Esophagus muscularis mucosa (tissue), 4 donors: Measurements from ENCODE around the gene KCNQ1. TPM values are rescaled to one million over a fixed set of nuclear protein-coding genes. Genes with fewer than 3 reads are reported as not detected.

Source experiments
- DNase-seq: peaks from one replicate; pipeline ENCODE4 v3.0.0-alpha.2; 2017; ENCODE audit errors: extremely low spot score
- H3K27ac ChIP-seq, 4 donors: fragments of 200-600 bp; sonication (generic); replicated peaks in 1 of 4; 1 replicate in 3 of 4; 2 replicates in 1 of 4; pipeline ENCODE4 v1.5.1; 2016 to 2019; ENCODE audit warnings: mild to moderate bottlenecking in 1 of 4
- H3K27me3 ChIP-seq, 4 donors: fragments of 200-600 bp; sonication (generic); one replicate each; pipeline versions ENCODE4 v1.5.1 to v1.6.0; 2016 to 2019
- H3K36me3 ChIP-seq, 4 donors: fragments of 200-600 bp; sonication (generic); one replicate each; pipeline ENCODE4 v1.5.1; 2016 to 2019
- H3K4me1 ChIP-seq, 4 donors: fragments of 200-600 bp; sonication (generic); one replicate each; pipeline ENCODE4 v1.5.1; 2016 to 2019
- H3K4me3 ChIP-seq, 4 donors: fragments of 200-600 bp; sonication (generic); 1 replicate in 2 of 4; 2 replicates in 2 of 4; pipeline ENCODE4 v1.5.1; 2016 to 2019; ENCODE audit warnings: mild to moderate bottlenecking in 4 of 4, moderate library complexity in 1 of 4
- H3K9me3 ChIP-seq, 4 donors: fragments of 200-600 bp; sonication (generic); 1 replicate in 3 of 4; 2 replicates in 1 of 4; pipeline ENCODE4 v1.5.1; 2016 to 2019
- EP300 ChIP-seq: sonication (generic); formaldehyde crosslinking; IDR thresholded peaks from one replicate; pipeline ENCODE4 v1.6.1; 2017; ENCODE audit warnings: antibody characterized with exemption
- POLR2A ChIP-seq: fragments of 450-650 bp; IDR thresholded peaks from one replicate; pipeline ENCODE4 v1.6.1; 2017; ENCODE audit warnings: antibody characterized with exemption, moderate library complexity, mild to moderate bottlenecking, low read depth
- POLR2AphosphoS5 ChIP-seq, 2 donors: sonication (generic); formaldehyde crosslinking; IDR thresholded peaks; one replicate each; pipeline ENCODE4 v1.6.1; 2017; ENCODE audit warnings: antibody characterized with exemption in 2 of 2
- WGBS: methylation state at CpG from one replicate; pipeline ENCODE4 v1.1.5; 2018; 5-methylcytosine and 5-hydroxymethylcytosine counted together
- intact Hi-C: fragments of 100-400 bp; cut with DNase I; formaldehyde crosslinking; loops from one replicate; pipeline ENCODE4 v1.15.1; 2023
- total RNA-seq, 4 donors: library from RNA; depleted of rRNA; stranded (reverse); fragments of >200 nt; gene quantifications; one replicate each; pipeline versions ENCODE4 v1.1.0 to v1.2.1, GENCODE V29; 2016
- TF ChIP-seq, protein P1 (sequence below), 3 experiments: fragments of 200-600 bp in 2 of 3; fragments of 450-650 bp in 1 of 3; sonication (generic) in 2 of 3; IDR thresholded peaks; one replicate each; pipeline ENCODE4 v1.5.1; 2017 to 2019; ENCODE audit warnings: antibody characterized with exemption in 3 of 3, mild to moderate bottlenecking in 2 of 3, moderate library complexity in 1 of 3

KCNQ1 gene
- total RNA-seq, 4 donors from 2014 or later = 2.1 to 5.9 (median 4.3) TPM

DNA sequence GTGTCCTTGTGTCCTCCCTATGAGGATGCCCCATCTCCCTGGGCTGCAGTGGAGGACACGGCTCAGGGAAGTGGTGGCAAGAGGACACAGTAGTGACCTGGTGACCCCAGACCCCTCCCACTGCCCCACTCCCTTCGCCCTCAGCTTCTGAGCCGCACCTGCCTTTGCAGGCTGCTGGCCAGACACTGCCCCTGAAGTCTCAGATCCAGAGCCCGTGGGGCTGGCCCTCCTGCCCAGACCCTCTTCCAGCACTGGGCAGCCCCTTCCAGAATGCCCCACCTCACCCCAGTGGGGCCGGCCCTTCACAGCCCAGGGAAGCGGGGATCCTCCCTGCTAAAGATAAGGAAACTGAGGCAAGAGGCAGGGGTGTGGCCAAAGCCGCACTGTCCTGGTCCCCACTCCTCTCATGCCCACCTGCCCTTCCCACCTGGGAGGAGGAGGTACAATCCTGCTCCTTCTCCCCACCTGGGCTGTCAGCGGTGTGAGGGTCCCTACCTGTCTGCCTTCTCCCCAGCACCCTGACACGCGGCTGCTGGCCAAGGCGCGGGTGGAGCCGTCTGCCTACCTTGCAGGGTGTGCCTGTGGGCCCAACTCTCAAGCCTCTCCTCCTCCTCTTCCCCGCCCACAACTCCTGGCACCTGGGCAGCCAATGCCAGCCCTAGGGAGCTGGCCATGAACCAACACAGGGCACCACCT, 17.8 kb upstream of the KCNQ1 start:
- H3K9me3 ChIP-seq = no peaks in the 10 kb centered on the region
- H3K4me3 ChIP-seq = no peak overlapping the region
- H3K27me3 ChIP-seq = peaks cover 0 to 33% (median 0%) of the 10 kb centered on the region in 4 donors
- DNase-seq = no peak
- intact Hi-C loops = loop anchor here (5.0 kb wide), 1 partner anchor 460 kb away; the partner anchor contains the start of gene CDKN1C
- 95% methylated on average over 14 of the region's 14 CpGs for WGBS
- no peak overlapping the region for H3K27ac ChIP-seq
- TF ChIP-seq POLR2A (no peak), POLR2AphosphoS5 (IDR thresholded peaks at IDR 0.05) (no peak), EP300 (no peak)
- TF ChIP-seq, protein P1, sequence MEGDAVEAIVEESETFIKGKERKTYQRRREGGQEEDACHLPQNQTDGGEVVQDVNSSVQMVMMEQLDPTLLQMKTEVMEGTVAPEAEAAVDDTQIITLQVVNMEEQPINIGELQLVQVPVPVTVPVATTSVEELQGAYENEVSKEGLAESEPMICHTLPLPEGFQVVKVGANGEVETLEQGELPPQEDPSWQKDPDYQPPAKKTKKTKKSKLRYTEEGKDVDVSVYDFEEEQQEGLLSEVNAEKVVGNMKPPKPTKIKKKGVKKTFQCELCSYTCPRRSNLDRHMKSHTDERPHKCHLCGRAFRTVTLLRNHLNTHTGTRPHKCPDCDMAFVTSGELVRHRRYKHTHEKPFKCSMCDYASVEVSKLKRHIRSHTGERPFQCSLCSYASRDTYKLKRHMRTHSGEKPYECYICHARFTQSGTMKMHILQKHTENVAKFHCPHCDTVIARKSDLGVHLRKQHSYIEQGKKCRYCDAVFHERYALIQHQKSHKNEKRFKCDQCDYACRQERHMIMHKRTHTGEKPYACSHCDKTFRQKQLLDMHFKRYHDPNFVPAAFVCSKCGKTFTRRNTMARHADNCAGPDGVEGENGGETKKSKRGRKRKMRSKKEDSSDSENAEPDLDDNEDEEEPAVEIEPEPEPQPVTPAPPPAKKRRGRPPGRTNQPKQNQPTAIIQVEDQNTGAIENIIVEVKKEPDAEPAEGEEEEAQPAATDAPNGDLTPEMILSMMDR (IDR thresholded peaks at IDR 0.05) = no peak
- no peaks in the 10 kb centered on the region for H3K36me3 ChIP-seq
- H3K4me1 ChIP-seq = no peaks in the 10 kb centered on the region

DNA sequence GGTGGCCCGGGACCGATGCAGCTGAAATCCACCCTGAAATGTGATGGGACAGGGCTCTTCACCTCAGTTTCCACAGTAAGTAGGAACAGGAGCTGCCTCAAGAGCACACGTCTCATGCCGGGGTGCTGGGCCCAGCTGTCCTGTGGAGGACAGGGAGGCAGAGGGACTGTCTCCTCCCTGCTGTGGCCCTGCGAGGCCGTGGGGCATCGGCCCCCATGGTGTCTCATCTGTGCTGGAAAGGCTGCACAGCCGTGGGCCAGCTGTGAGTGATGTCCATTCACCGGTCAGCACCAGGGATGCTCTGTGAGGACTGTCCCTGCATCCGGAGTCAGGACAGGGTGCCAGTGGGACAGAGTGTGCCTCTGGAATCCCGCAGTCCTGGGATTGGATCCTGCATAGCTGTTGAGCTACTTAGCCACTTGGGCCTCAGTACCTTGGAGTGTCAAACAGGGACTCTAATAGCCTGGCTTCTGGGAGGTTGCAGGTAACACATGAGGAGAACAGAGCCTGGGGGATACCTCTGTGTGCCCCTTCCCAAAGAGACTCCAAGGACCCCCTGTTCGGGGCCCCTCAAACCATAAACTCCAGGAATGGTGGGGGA, 17.0 kb upstream of the KCNQ1 start:
- Histone ChIP-seq H3K36me3 (no peaks in the 10 kb centered on the region), H3K27me3 (peaks cover 0 to 34% (median 0%) of the 10 kb centered on the region in 4 donors), H3K9me3 (no peaks in the 10 kb centered on the region), H3K4me3 (no peak overlapping the region), H3K27ac (no peak overlapping the region), H3K4me1 (no peaks in the 10 kb centered on the region)
- no peak for TF ChIP-seq POLR2AphosphoS5 (IDR thresholded peaks at IDR 0.05)
- TF ChIP-seq POLR2A = no peak
- no peak for TF ChIP-seq EP300
- TF ChIP-seq, protein P1 (IDR thresholded peaks at IDR 0.05) = no peak
- WGBS = 78% methylated on average over 11 of the region's 12 CpGs
- intact Hi-C loops = loop anchor here (2.0 to 5.0 kb wide), 2 partner anchors 103 to 459 kb away; partner anchors contain the start of gene CDKN1C
- DNase-seq = no peak

- no peaks in the 10 kb centered on the region for H3K36me3 ChIP-seq
- DNase-seq = no peak
- H3K9me3 ChIP-seq = no peaks in the 10 kb centered on the region
- H3K4me1 ChIP-seq = no peaks in the 10 kb centered on the region
- H3K27me3 ChIP-seq = peaks cover 0 to 35% (median 0%) of the 10 kb centered on the region in 4 donors
- intact Hi-C loops = loop anchor here (2.0 to 5.0 kb wide), 2 partner anchors 102 to 459 kb away; partner anchors contain the start of gene CDKN1C
- no peak overlapping the region for H3K4me3 ChIP-seq
- no peak for TF ChIP-seq POLR2A
- TF ChIP-seq, protein P1 (IDR thresholded peaks at IDR 0.05) = peak; percentile 56 to 69 (median 66)
- WGBS = 59% methylated on average over 8 of the region's 8 CpGs
- H3K27ac ChIP-seq = no peak overlapping the region
Observed at GRCh38 chr11:2428322-2428795, 16.4 kb upstream of the KCNQ1 start.

DNA sequence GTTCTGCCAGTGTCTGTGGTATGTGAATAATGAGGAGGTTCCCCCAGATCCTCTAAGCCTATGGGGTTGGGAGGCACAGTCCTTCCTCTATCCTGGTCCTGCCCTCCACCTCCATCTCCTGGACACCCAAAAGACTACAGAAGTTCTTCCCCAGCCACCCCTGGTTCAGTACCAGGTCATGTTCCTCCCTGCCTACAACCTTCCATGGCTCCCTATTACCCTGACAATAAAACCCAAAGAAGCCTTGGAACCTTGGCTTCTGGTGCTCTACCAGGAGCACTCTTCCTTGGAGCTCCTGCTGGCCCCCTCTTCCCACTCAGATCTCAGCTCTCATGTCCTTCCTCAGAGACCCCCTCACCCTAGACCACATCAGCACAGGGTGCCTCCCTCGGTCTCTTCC, 13.4 kb upstream of the KCNQ1 start:
- Histone ChIP-seq H3K27ac (no peak overlapping the region), H3K4me3 (no peak overlapping the region), H3K36me3 (no peaks in the 10 kb centered on the region), H3K9me3 (no peaks in the 10 kb centered on the region), H3K27me3 (peaks cover 0 to 28% (median 0%) of the 10 kb centered on the region in 4 donors), H3K4me1 (no peaks in the 10 kb centered on the region)
- WGBS = 95% methylated on average over 1 of the region's 1 CpG
- TF ChIP-seq POLR2AphosphoS5 (IDR thresholded peaks at IDR 0.05) (no peak), POLR2A (no peak), EP300 (no peak)
- TF ChIP-seq, protein P1 (IDR thresholded peaks at IDR 0.05) = no peak
- intact Hi-C loops = no loop called here
- no peak for DNase-seq
